IPS-20b (cell line): ENCODE measurements around the gene SLC5A6.
"Not testable (repeated sequence)": the region's sequence is repeated elsewhere in the genome, so short reads cannot be mapped to it uniquely, and the experiment has no call there.

Experiments used
- H3K27ac ChIP-seq: one replicate; pipeline ENCODE4 v1.5.1; 2013; ENCODE audit warnings: low read length
- H3K27me3 ChIP-seq: 2 replicates; pipeline ENCODE4 v1.6.1; 2013; ENCODE audit warnings: mild to moderate bottlenecking, low read length, inconsistent platforms; ENCODE audit not compliant: insufficient read depth
- H3K36me3 ChIP-seq: 2 replicates; pipeline ENCODE4 v1.6.1; 2013; ENCODE audit warnings: low read depth, mild to moderate bottlenecking, inconsistent platforms, low read length, moderate library complexity; ENCODE audit not compliant: insufficient read depth
- H3K4me1 ChIP-seq: 2 replicates; pipeline ENCODE4 v1.6.1; 2013; ENCODE audit warnings: mild to moderate bottlenecking, control low read depth, inconsistent platforms, low read length, moderate library complexity; ENCODE audit not compliant: insufficient read depth
- H3K4me3 ChIP-seq: 2 replicates; pipeline ENCODE4 v1.5.1; 2013; ENCODE audit warnings: mild to moderate bottlenecking, low read length, inconsistent platforms
- H3K9ac ChIP-seq: 2 replicates; pipeline ENCODE4 v1.6.1; 2013; ENCODE audit warnings: low read depth, mild to moderate bottlenecking, inconsistent platforms, low read length, moderate library complexity
- H3K9me3 ChIP-seq: 2 replicates; pipeline ENCODE4 v1.6.1; 2013; ENCODE audit warnings: mild to moderate bottlenecking, low read depth, low read length, inconsistent platforms; ENCODE audit not compliant: insufficient read depth

SLC5A6 gene

GRCh38 chr2:27199241-27199640, 12.8 kb downstream of the SLC5A6 start:
- H3K4me3 ChIP-seq, result no peak overlapping the region
- H3K27me3 ChIP-seq, result no peaks in the 10 kb centered on the region
- no peak overlapping the region for H3K27ac ChIP-seq
- no peaks in the 10 kb centered on the region for H3K4me1 ChIP-seq
- H3K9ac ChIP-seq, result no peak overlapping the region
- peaks cover 48% of the 10 kb centered on the region for H3K36me3 ChIP-seq
- no peaks in the 10 kb centered on the region for H3K9me3 ChIP-seq

- Histone ChIP-seq H3K36me3 (peaks cover 42% of the 10 kb centered on the region), H3K27ac (no peak overlapping the region), H3K27me3 (no peaks in the 10 kb centered on the region), H3K9ac (no peak overlapping the region), H3K9me3 (no peaks in the 10 kb centered on the region), H3K4me1 (no peaks in the 10 kb centered on the region), H3K4me3 (no peak overlapping the region)
Observed at GRCh38 chr2:27198627-27199026, 13.4 kb downstream of the SLC5A6 start.

- H3K36me3 ChIP-seq, result peaks cover 36% of the 10 kb centered on the region
- not testable (repeated sequence) for H3K9ac ChIP-seq, H3K9me3 ChIP-seq, H3K27me3 ChIP-seq, H3K4me3 ChIP-seq, H3K4me1 ChIP-seq, H3K27ac ChIP-seq
Observed at GRCh38 chr2:27198068-27198467, 14.0 kb downstream of the SLC5A6 start.

GRCh38 chr2:27195799-27196198, 16.3 kb downstream of the SLC5A6 start:
- not testable (repeated sequence) for H3K4me3 ChIP-seq, H3K27me3 ChIP-seq, H3K4me1 ChIP-seq, H3K9ac ChIP-seq, H3K9me3 ChIP-seq, H3K27ac ChIP-seq
- peaks cover 17% of the 10 kb centered on the region for H3K36me3 ChIP-seq

- Histone ChIP-seq H3K27me3 (no peaks in the 10 kb centered on the region), H3K36me3 (peaks cover 8% of the 10 kb centered on the region), H3K27ac (no peak overlapping the region), H3K9ac (no peak overlapping the region), H3K9me3 (no peaks in the 10 kb centered on the region), H3K4me3 (no peak overlapping the region), H3K4me1 (no peaks in the 10 kb centered on the region)
Observed at GRCh38 chr2:27194538-27195354, 17.3 kb downstream of the SLC5A6 start.

- Histone ChIP-seq H3K36me3 (no peaks in the 10 kb centered on the region), H3K9ac (no peak overlapping the region), H3K27ac (no peak overlapping the region), H3K27me3 (no peaks in the 10 kb centered on the region), H3K4me1 (no peaks in the 10 kb centered on the region), H3K4me3 (no peak overlapping the region), H3K9me3 (no peaks in the 10 kb centered on the region)
Observed at GRCh38 chr2:27191070-27191829, 20.8 kb downstream of the SLC5A6 start.

- no peaks in the 10 kb centered on the region for H3K27me3 ChIP-seq
- no peak overlapping the region for H3K9ac ChIP-seq
- no peaks in the 10 kb centered on the region for H3K36me3 ChIP-seq
- H3K27ac ChIP-seq, result no peak overlapping the region
- no peaks in the 10 kb centered on the region for H3K9me3 ChIP-seq
- H3K4me3 ChIP-seq, result no peak overlapping the region
- H3K4me1 ChIP-seq, result no peaks in the 10 kb centered on the region
Observed at GRCh38 chr2:27189989-27190388, 22.1 kb downstream of the SLC5A6 start.

- Histone ChIP-seq H3K9me3 (no peaks in the 10 kb centered on the region), H3K4me3 (no peak overlapping the region), H3K9ac (no peak overlapping the region), H3K27ac (no peak overlapping the region), H3K27me3 (no peaks in the 10 kb centered on the region), H3K36me3 (no peaks in the 10 kb centered on the region), H3K4me1 (no peaks in the 10 kb centered on the region)
Observed at GRCh38 chr2:27186613-27187345, 25.3 kb downstream of the SLC5A6 start.

GRCh38 chr2:27185331-27186026, 26.6 kb downstream of the SLC5A6 start:
- Histone ChIP-seq H3K27ac (no peak overlapping the region), H3K27me3 (no peaks in the 10 kb centered on the region), H3K36me3 (no peaks in the 10 kb centered on the region), H3K4me3 (no peak overlapping the region), H3K9ac (no peak overlapping the region), H3K4me1 (no peaks in the 10 kb centered on the region), H3K9me3 (no peaks in the 10 kb centered on the region)

- Histone ChIP-seq H3K27ac (no peak overlapping the region), H3K9me3 (no peaks in the 10 kb centered on the region), H3K4me3 (no peak overlapping the region), H3K4me1 (no peaks in the 10 kb centered on the region), H3K9ac (no peak overlapping the region), H3K36me3 (no peaks in the 10 kb centered on the region), H3K27me3 (no peaks in the 10 kb centered on the region)
Observed at GRCh38 chr2:27184115-27184514, 28.0 kb downstream of the SLC5A6 start.

- no peak overlapping the region for H3K4me3 ChIP-seq
- no peaks in the 10 kb centered on the region for H3K9me3 ChIP-seq
- H3K27ac ChIP-seq, result no peak overlapping the region
- H3K4me1 ChIP-seq, result no peaks in the 10 kb centered on the region
- no peak overlapping the region for H3K9ac ChIP-seq
- H3K36me3 ChIP-seq, result no peaks in the 10 kb centered on the region
- H3K27me3 ChIP-seq, result no peaks in the 10 kb centered on the region
Observed at GRCh38 chr2:27182346-27182745, 29.7 kb downstream of the SLC5A6 start.
